A673 (cell line): Measurements from ENCODE around the gene PGLYRP3. TPM values are rescaled to one million over a fixed set of nuclear protein-coding genes. Genes with fewer than 3 reads are reported as not detected.

Experiments
- BruUV-seq: library from RNA; stranded (reverse); fragments of 400-500 nt; replicated peaks from 2 replicates; lab custom pipeline; 2021; lab: Mats Ljungman, UMichigan
- CTCF ChIA-PET: fragments of 300-600 bp; sonication (Branson Sonifier 250); formaldehyde crosslinking; loops from one replicate; lab custom pipeline; 2022; ENCODE audit warnings: antibody characterized with exemption; lab: Charles Lee
- POLR2A ChIA-PET: fragments of 300-600 bp; sonication (Branson Sonifier 250); formaldehyde crosslinking; loops from one replicate; lab custom pipeline; 2022; ENCODE audit warnings: antibody characterized with exemption; ENCODE audit not compliant: low non-redundant PET; lab: Charles Lee
- DNase-seq: peaks from one replicate; pipeline ENCODE4 v3.0.0-alpha.2; 2015; ENCODE audit warnings: low spot score
- H3K27ac ChIP-seq: fragments of 200-600 bp; sonication (generic); 2 replicates; pipeline ENCODE4 v1.5.1; 2016; ENCODE audit warnings: mixed run types, low read depth, mild to moderate bottlenecking, mixed read lengths, antibody characterized with exemption, low read length; ENCODE audit not compliant: poor library complexity, severe bottlenecking
- H3K27me3 ChIP-seq: fragments of 200-600 bp; sonication (generic); replicated peaks from 2 replicates; pipeline ENCODE4 v1.6.1; 2017; ENCODE audit warnings: mixed run types, low read depth, mild to moderate bottlenecking, mixed read lengths, antibody characterized with exemption, low read length; ENCODE audit not compliant: insufficient read depth, poor library complexity
- H3K36me3 ChIP-seq: fragments of 200-600 bp; sonication (generic); 2 replicates; pipeline ENCODE4 v1.6.1; 2016; ENCODE audit warnings: mixed run types, mild to moderate bottlenecking, mixed read lengths, antibody characterized with exemption, low read length; ENCODE audit not compliant: insufficient read depth, poor library complexity, severe bottlenecking
- H3K4me1 ChIP-seq: fragments of 200-600 bp; sonication (generic); 2 replicates; pipeline ENCODE4 v1.6.1; 2017; ENCODE audit warnings: mixed run types, mild to moderate bottlenecking, mixed read lengths, antibody characterized with exemption, low read length; ENCODE audit not compliant: insufficient read depth, poor library complexity, severe bottlenecking
- H3K4me3 ChIP-seq: fragments of 200-600 bp; sonication (generic); 2 replicates; pipeline ENCODE4 v1.5.1; 2016; ENCODE audit warnings: low read depth, mixed run types, mild to moderate bottlenecking, mixed read lengths, low read length; ENCODE audit not compliant: poor library complexity, severe bottlenecking
- H3K9me3 ChIP-seq: fragments of 200-600 bp; sonication (generic); 2 replicates; pipeline ENCODE4 v1.6.1; 2016; ENCODE audit warnings: mixed run types, low read depth, mild to moderate bottlenecking, mixed read lengths, antibody characterized with exemption, low read length; ENCODE audit not compliant: poor library complexity, severe bottlenecking
- CTCF ChIP-seq: fragments of 300-800, 200-600 bp; sonication (generic); conservative IDR thresholded peaks from 2 replicates; pipeline ENCODE4 v1.5.1; 2017; ENCODE audit warnings: low read depth, mild to moderate bottlenecking, antibody characterized with exemption, low read length, moderate library complexity, mixed read lengths
- EZH2 ChIP-seq: fragments of 200-600 bp; sonication (generic); IDR thresholded peaks from 2 replicates; pipeline ENCODE4 v1.6.1; 2017; ENCODE audit warnings: borderline replicate concordance, low read depth, mild to moderate bottlenecking, mixed read lengths, antibody characterized with exemption, low read length; ENCODE audit not compliant: poor library complexity, severe bottlenecking
- intact Hi-C: fragments of 100-400 bp; cut with micrococcal nuclease; formaldehyde crosslinking; loops from one replicate; pipeline ENCODE4 v1.10.0; 2022; ENCODE audit not compliant: unreplicated experiment
- total RNA-seq: library from RNA; stranded (reverse); gene quantifications from 2 replicates; pipeline ENCODE4 v1.2.3, GENCODE V29; 2021

The PGLYRP3 gene
- total RNA-seq, 1 experiment from 2014 or later: not detected

DNA sequence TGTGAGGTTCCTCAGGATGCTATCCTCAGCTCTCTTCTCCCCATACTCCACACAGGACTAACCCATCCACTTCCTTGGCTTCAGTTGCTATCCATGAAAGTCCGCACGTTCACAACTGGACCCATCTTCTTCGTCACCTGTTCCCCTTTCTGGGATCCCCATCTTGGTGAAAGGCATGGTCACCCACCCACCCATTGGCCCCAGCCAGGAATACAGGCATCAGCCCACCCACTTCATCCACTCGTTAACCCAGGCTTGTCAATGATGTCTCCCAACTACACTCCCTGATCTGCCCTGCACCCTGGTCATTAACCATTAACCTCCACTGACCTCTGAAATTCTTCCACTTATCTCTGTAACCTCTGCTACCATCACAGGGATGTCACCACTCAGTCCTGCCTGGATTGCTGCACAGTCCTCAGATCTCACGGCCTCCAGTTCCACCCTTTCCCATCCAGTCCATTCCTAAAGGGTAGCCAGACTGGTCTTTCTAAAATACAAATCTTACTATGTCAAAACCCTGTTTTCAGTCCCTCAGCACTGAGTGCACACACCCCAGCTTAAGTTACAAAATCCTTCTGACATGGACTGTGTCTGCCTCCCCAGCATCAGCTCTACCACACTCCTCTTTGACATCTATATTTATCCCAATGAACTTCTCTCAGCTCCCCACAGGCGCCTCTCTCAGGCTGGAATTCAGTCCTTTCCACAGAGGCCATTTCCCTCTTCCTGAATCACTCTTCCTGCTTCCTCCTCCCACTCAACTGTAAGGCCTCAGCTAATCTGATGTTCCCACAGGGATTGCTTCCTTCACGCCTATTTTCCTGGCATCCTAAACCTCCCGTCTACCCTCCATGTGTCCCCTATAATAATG lies 25.5 kb upstream of the PGLYRP3 start:
- no TSS peak for BruUV-seq
- DNase-seq: no peak
- no peak overlapping the region for H3K27ac ChIP-seq
- peaks cover 52% of the 10 kb centered on the region for H3K27me3 ChIP-seq
- intact Hi-C loops: no loop called here
- H3K36me3 ChIP-seq: no peaks in the 10 kb centered on the region
- TF ChIP-seq CTCF (no peak), EZH2 (no peak)
- CTCF ChIA-PET: no interaction called here
- no peaks in the 10 kb centered on the region for H3K9me3 ChIP-seq
- POLR2A ChIA-PET: no interaction called here
- H3K4me1 ChIP-seq: no peaks in the 10 kb centered on the region
- no peak overlapping the region for H3K4me3 ChIP-seq

GRCh38 chr1:153336650-153337049 lies 23.9 kb upstream of the PGLYRP3 start:
- Histone ChIP-seq H3K4me1 (no peaks in the 10 kb centered on the region), H3K9me3 (no peaks in the 10 kb centered on the region), H3K4me3 (no peak overlapping the region), H3K27ac (no peak overlapping the region), H3K27me3 (peaks cover 50% of the 10 kb centered on the region), H3K36me3 (no peaks in the 10 kb centered on the region)
- POLR2A ChIA-PET: no interaction called here
- TF ChIP-seq CTCF: no peak
- TF ChIP-seq EZH2: no peak
- BruUV-seq: no TSS peak
- DNase-seq: no peak
- CTCF ChIA-PET: no interaction called here
- intact Hi-C loops: no loop called here

- POLR2A ChIA-PET: no interaction called here
- Histone ChIP-seq H3K36me3 (no peaks in the 10 kb centered on the region), H3K27me3 (peaks cover 25% of the 10 kb centered on the region), H3K27ac (no peak overlapping the region), H3K9me3 (no peaks in the 10 kb centered on the region), H3K4me3 (no peak overlapping the region), H3K4me1 (no peaks in the 10 kb centered on the region)
- TF ChIP-seq EZH2 (no peak), CTCF (no peak)
- no TSS peak for BruUV-seq
- no peak for DNase-seq
- intact Hi-C loops: no loop called here
- CTCF ChIA-PET: no interaction called here
Observed at GRCh38 chr1:153333902-153334301, 21.1 kb upstream of the PGLYRP3 start.
